MCF 10A (cell line): ENCODE results near the gene HTRA2. TPM values are rescaled to one million over a fixed set of nuclear protein-coding genes. Genes with fewer than 3 reads are reported as not detected.

Experiments
- BruUV-seq: library from RNA; stranded (reverse); fragments of 400-500 nt; replicated peaks from 2 replicates; lab custom pipeline; 2021; lab: Mats Ljungman, UMichigan
- CTCF ChIA-PET: fragments of 300-600 bp; sonication (Branson Sonifier 250); formaldehyde crosslinking; extraction: SDS; loops from one replicate; lab custom pipeline; 2021; ENCODE audit warnings: antibody characterized with exemption, inconsistent platforms; lab: Yijun Ruan, JAX
- POLR2A ChIA-PET: fragments of 300-600, 350-650 bp; sonication (Branson Sonifier 250); formaldehyde crosslinking; extraction: SDS; loops from one replicate; lab custom pipeline; 2020; ENCODE audit warnings: antibody characterized with exemption, inconsistent platforms; lab: Yijun Ruan, JAX
- DNase-seq: peaks from one replicate; pipeline ENCODE4 v3.0.0-alpha.2; 2018; ENCODE audit not compliant: unreplicated experiment
- H3K27ac Mint-ChIP-seq: one replicate; pipeline ENCODE4 v1.8.0; 2022; ENCODE audit warnings: mild to moderate bottlenecking, low read depth, mixed read lengths; ENCODE audit not compliant: unreplicated experiment
- H3K27me3 Mint-ChIP-seq: one replicate; pipeline ENCODE4 v1.8.0; 2022; ENCODE audit warnings: mixed read lengths; ENCODE audit not compliant: insufficient read depth, unreplicated experiment
- H3K36me3 Mint-ChIP-seq: one replicate; pipeline ENCODE4 v1.8.0; 2022; ENCODE audit warnings: mild to moderate bottlenecking, moderate library complexity, mixed read lengths; ENCODE audit not compliant: insufficient read depth, unreplicated experiment
- H3K4me1 Mint-ChIP-seq: one replicate; pipeline ENCODE4 v1.8.0; 2022; ENCODE audit warnings: mixed read lengths; ENCODE audit not compliant: insufficient read depth, unreplicated experiment
- H3K4me3 Mint-ChIP-seq: one replicate; pipeline ENCODE4 v1.8.0; 2022; ENCODE audit warnings: mild to moderate bottlenecking, moderate library complexity, mixed read lengths; ENCODE audit not compliant: unreplicated experiment
- H3K9me3 Mint-ChIP-seq: one replicate; pipeline ENCODE4 v1.8.0; 2022; ENCODE audit warnings: mixed read lengths; ENCODE audit not compliant: unreplicated experiment
- intact Hi-C: fragments of 100-400 bp; cut with micrococcal nuclease; formaldehyde crosslinking; loops from 2 replicates; pipeline ENCODE4 v1.14.1; 2022
- total RNA-seq: library from RNA; stranded (reverse); gene quantifications from 2 replicates; pipeline ENCODE4 v1.2.3, GENCODE V29; 2022
- TF ChIP-seq, protein P1 (sequence below): fragments of 200-600 bp; IDR thresholded peaks from one replicate; pipeline ENCODE4 v1.8.0; 2022; ENCODE audit warnings: antibody characterized with exemption, mild to moderate bottlenecking; ENCODE audit not compliant: unreplicated experiment

HTRA2 gene
- total RNA-seq, 1 experiment from 2014 or later, result 27.6 TPM

DNA sequence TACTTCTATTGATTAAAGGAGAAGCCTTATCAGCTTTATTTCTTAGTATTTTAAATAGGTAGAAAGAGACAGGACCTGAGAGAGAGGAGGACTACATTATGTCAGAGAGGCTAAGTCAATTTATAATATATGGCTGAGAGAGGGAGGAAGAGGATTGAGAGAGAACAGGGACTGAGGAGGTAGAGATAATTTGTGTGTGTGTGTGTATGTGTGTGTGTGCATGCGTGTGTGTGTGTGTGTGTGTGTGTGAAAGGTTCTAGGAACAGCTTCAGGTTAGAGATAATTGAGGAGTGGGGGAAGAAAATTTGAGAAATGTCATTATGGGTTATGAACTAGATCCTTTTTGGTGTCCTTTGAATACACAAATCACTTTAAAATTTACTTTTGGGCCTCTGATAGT is 40.0 kb downstream of the HTRA2 start:
- H3K4me1 Mint-ChIP-seq, result peaks cover 34% of the 10 kb centered on the region
- no peak overlapping the region for H3K4me3 Mint-ChIP-seq
- no peaks in the 10 kb centered on the region for H3K9me3 Mint-ChIP-seq
- no TSS peak for BruUV-seq
- no peak for DNase-seq
- TF ChIP-seq, protein P1, sequence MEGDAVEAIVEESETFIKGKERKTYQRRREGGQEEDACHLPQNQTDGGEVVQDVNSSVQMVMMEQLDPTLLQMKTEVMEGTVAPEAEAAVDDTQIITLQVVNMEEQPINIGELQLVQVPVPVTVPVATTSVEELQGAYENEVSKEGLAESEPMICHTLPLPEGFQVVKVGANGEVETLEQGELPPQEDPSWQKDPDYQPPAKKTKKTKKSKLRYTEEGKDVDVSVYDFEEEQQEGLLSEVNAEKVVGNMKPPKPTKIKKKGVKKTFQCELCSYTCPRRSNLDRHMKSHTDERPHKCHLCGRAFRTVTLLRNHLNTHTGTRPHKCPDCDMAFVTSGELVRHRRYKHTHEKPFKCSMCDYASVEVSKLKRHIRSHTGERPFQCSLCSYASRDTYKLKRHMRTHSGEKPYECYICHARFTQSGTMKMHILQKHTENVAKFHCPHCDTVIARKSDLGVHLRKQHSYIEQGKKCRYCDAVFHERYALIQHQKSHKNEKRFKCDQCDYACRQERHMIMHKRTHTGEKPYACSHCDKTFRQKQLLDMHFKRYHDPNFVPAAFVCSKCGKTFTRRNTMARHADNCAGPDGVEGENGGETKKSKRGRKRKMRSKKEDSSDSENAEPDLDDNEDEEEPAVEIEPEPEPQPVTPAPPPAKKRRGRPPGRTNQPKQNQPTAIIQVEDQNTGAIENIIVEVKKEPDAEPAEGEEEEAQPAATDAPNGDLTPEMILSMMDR, result no peak
- POLR2A ChIA-PET, result interaction anchor here (0.7 to 1.5 kb wide), 3 partner anchors 10 to 39 kb away, joined by 3 read pairs; no protein-coding TSS in a partner anchor
- intact Hi-C loops, result no loop called here
- H3K27me3 Mint-ChIP-seq, result no peaks in the 10 kb centered on the region
- no peaks in the 10 kb centered on the region for H3K36me3 Mint-ChIP-seq
- CTCF ChIA-PET, result interaction anchor here (15.5 kb wide), 1 partner anchor 18 kb away, joined by 203 read pairs; no protein-coding TSS in a partner anchor
- no peak overlapping the region for H3K27ac Mint-ChIP-seq

DNA sequence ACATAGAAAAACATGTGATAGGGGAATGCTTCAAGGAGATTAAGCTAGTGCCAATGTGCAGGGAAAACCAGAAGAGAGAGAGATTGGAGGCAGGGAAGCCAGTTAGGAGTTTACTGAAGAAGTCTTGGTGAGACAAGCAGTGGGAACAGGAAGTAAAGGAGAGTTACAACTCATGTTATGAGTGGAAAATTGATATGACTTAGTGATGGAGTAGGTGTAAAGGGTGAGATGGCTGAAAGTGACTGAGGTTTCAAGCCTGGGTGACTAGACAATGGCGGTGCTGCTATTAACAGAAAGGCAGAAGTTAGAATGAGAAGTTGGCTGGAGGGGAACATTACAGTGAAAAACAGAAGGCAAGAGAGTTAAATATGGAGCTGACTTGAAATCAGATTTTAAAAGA is 41.3 kb downstream of the HTRA2 start:
- no TSS peak for BruUV-seq
- H3K27me3 Mint-ChIP-seq, result no peaks in the 10 kb centered on the region
- no peak overlapping the region for H3K4me3 Mint-ChIP-seq
- TF ChIP-seq, protein P1, result no peak
- no peaks in the 10 kb centered on the region for H3K36me3 Mint-ChIP-seq
- ChIA-PET CTCF (interaction anchor here (15.5 kb wide), 1 partner anchor 16 kb away, joined by 203 read pairs; no protein-coding TSS in a partner anchor), POLR2A (interaction anchor here (1.1 to 1.5 kb wide), 2 partner anchors 8 to 41 kb away, joined by 3 read pairs; no protein-coding TSS in a partner anchor)
- H3K4me1 Mint-ChIP-seq, result peaks cover 29% of the 10 kb centered on the region
- H3K9me3 Mint-ChIP-seq, result no peaks in the 10 kb centered on the region
- DNase-seq, result no peak
- no peak overlapping the region for H3K27ac Mint-ChIP-seq
- intact Hi-C loops, result no loop called here

DNA sequence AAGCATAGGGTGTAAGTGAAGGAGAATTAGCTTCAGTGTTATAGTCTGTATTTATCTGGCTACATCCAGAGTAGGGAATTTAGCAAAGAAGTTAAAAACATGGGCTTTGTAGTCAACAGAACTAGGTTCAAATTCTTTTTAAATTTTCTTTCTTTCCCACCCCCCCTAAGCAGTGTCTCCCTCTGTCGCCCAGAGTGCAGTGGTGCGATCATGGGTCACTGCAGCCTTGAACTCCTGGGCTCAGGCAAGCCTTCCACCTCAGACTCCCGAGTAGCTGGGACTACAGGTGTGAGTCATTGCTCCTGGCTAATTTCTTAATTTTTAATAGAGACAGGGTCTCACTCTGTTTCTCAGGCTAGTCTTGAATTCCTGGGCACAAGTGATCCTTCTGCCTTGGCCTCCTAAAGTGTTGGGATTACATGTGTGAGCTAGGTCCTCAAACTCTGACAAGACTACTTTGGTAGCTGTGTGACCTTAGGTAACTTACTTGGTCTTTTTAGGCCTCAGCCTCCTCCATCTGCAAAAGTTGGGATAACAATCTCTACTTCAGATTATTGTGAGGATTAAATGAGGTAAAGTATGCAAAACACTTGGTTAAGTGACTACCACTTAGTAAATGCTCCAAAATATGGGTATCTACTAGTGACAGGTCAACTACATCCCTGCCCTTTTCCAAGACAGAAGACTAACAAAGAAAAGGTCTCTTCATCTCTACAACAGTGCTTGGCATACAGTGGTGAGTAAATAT is 42.6 kb downstream of the HTRA2 start:
- no peak for DNase-seq
- CTCF ChIA-PET, result interaction anchor here (0.9 to 15.5 kb wide), 2 partner anchors 15 to 89 kb away, joined by 6 to 203 read pairs; partner anchors contain the start of genes CCDC142 and TTC31

More for the DNA sequence above, 42.6 kb downstream of the HTRA2 start:
- H3K9me3 Mint-ChIP-seq, result no peaks in the 10 kb centered on the region
- no peak overlapping the region for H3K27ac Mint-ChIP-seq
- POLR2A ChIA-PET, result no interaction called here
- intact Hi-C loops, result no loop called here
- H3K4me1 Mint-ChIP-seq, result peaks cover 29% of the 10 kb centered on the region
- BruUV-seq, result no TSS peak
- no peak overlapping the region for H3K4me3 Mint-ChIP-seq
- no peaks in the 10 kb centered on the region for H3K36me3 Mint-ChIP-seq
- H3K27me3 Mint-ChIP-seq, result no peaks in the 10 kb centered on the region
- TF ChIP-seq, protein P1, result no peak
